K562 (cell line): Measurements from ENCODE around the gene ZNF862.

Source experiments
- BACH1 ChIP-seq: fragments of 200-800 bp; sonication (Bioruptor generic); IDR thresholded peaks from 2 replicates; pipeline ENCODE4 v1.6.1; 2016; ENCODE audit warnings: missing genetic modification characterization, missing compliant biosample characterization
- EP300 ChIP-seq: IDR thresholded peaks from 2 replicates; pipeline ENCODE4 v1.6.1; 2012; ENCODE audit warnings: low read length, improper control_type of control experiment
- EZH2 ChIP-seq: IDR thresholded peaks from 2 replicates; pipeline ENCODE4 v1.6.1; 2012; ENCODE audit warnings: low read depth, mild to moderate bottlenecking, inconsistent platforms, low read length, borderline replicate concordance
- HNRNPUL1 ChIP-seq: fragments of 200-400 bp; formaldehyde crosslinking; IDR thresholded peaks from 2 replicates; pipeline ENCODE4 v1.6.1; 2017; ENCODE audit warnings: low read length
- POLR2AphosphoS5 ChIP-seq: IDR thresholded peaks from 2 replicates; pipeline ENCODE4 v1.6.1; 2011; ENCODE audit warnings: mild to moderate bottlenecking, low read depth, low read length, moderate library complexity; ENCODE audit not compliant: control insufficient read depth, insufficient read depth
- SP2 ChIP-seq: IDR thresholded peaks from 2 replicates; pipeline ENCODE4 v1.6.1; 2011; ENCODE audit warnings: mild to moderate bottlenecking, low read depth, low read length, moderate library complexity; ENCODE audit not compliant: poor library complexity, severe bottlenecking; ENCODE audit errors: extremely low read depth
- ZSCAN29 ChIP-seq: fragments of 450-650 bp; IDR thresholded peaks from 2 replicates; pipeline ENCODE4 v1.6.1; 2017
- TF ChIP-seq, protein P1 (sequence below), 3 experiments: IDR thresholded peaks in 2 of 3; conservative IDR thresholded peaks in 1 of 3; 2 replicates each; pipeline ENCODE4 v1.5.1; 2011 to 2012; ENCODE audit warnings: low read length in 3 of 3, mild to moderate bottlenecking in 3 of 3, control low read depth in 2 of 3, improper control_type of control experiment in 1 of 3, inconsistent platforms in 1 of 3, low read depth in 1 of 3, mixed read lengths in 1 of 3, moderate library complexity in 1 of 3; ENCODE audit not compliant: insufficient read depth in 2 of 3
- TF ChIP-seq, protein P2 (sequence below): fragments of 450-650 bp; IDR thresholded peaks from 2 replicates; pipeline ENCODE4 v1.6.1; 2016; ENCODE audit warnings: missing biosample characterization, missing genetic modification characterization
- TF ChIP-seq, protein P3 (sequence below), 2 experiments: IDR thresholded peaks; 2 replicates each; pipeline ENCODE4 v1.6.1; 2011; ENCODE audit warnings: borderline replicate concordance in 1 of 2, control low read depth in 1 of 2, low read depth in 1 of 2, low read length in 1 of 2, mild to moderate bottlenecking in 1 of 2, mixed read lengths in 1 of 2, moderate library complexity in 1 of 2; ENCODE audit not compliant: insufficient read depth in 1 of 2, insufficient read length in 1 of 2, poor library complexity in 1 of 2, severe bottlenecking in 1 of 2; ENCODE audit errors: extremely low read depth in 1 of 2

DNA sequence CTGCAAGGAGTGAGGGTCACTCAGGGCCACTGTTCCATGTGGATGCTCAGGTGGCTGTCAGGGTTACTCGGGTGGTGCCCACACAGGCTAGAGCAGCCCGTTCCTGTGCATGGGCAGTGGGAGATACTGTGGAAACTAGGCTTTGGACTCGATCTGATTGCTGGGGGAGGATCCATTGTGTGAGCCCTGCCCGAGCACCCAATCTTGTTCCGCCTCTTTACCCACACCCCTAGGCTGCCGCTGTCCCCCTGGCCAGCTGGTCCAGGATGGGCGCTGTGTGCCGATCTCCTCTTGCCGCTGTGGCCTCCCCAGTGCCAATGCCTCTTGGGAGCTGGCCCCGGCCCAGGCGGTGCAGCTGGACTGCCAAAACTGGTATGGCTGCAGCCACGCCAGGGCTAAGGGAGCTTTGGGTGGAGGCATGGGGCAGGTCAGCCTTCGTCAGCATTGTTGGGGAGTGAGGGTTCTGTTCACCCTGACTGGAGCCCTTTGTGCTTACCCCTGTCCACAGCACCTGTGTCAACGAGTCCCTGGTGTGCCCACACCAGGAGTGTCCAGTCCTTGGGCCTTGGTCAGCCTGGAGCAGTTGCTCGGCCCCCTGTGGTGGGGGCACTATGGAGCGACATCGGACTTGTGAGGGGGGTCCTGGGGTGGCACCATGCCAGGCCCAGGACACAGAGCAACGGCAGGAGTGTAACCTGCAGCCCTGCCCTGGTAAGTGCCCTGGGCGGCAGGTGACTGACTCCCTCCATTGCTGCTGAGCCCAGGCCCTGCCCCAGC, 12.4 kb upstream of the ZNF862 start:
- TF ChIP-seq BACH1 (tag) (no peak), SP2 (no peak), EZH2 (no peak), EP300 (no peak), ZSCAN29 (no peak), POLR2AphosphoS5 (no peak), HNRNPUL1 (no peak)
- TF ChIP-seq, protein P1, sequence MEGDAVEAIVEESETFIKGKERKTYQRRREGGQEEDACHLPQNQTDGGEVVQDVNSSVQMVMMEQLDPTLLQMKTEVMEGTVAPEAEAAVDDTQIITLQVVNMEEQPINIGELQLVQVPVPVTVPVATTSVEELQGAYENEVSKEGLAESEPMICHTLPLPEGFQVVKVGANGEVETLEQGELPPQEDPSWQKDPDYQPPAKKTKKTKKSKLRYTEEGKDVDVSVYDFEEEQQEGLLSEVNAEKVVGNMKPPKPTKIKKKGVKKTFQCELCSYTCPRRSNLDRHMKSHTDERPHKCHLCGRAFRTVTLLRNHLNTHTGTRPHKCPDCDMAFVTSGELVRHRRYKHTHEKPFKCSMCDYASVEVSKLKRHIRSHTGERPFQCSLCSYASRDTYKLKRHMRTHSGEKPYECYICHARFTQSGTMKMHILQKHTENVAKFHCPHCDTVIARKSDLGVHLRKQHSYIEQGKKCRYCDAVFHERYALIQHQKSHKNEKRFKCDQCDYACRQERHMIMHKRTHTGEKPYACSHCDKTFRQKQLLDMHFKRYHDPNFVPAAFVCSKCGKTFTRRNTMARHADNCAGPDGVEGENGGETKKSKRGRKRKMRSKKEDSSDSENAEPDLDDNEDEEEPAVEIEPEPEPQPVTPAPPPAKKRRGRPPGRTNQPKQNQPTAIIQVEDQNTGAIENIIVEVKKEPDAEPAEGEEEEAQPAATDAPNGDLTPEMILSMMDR (IDR thresholded peaks at IDR 0.05 in 2 of 3, conservative IDR thresholded peaks at IDR 0.05 in 1 of 3; ENCODE audit: insufficient read depth in 2 of 3, low read depth in 1 of 3, low read length in 3 of 3), result no peak
- TF ChIP-seq, protein P2, sequence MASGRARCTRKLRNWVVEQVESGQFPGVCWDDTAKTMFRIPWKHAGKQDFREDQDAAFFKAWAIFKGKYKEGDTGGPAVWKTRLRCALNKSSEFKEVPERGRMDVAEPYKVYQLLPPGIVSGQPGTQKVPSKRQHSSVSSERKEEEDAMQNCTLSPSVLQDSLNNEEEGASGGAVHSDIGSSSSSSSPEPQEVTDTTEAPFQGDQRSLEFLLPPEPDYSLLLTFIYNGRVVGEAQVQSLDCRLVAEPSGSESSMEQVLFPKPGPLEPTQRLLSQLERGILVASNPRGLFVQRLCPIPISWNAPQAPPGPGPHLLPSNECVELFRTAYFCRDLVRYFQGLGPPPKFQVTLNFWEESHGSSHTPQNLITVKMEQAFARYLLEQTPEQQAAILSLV (tag), result no peak
- TF ChIP-seq, protein P3, sequence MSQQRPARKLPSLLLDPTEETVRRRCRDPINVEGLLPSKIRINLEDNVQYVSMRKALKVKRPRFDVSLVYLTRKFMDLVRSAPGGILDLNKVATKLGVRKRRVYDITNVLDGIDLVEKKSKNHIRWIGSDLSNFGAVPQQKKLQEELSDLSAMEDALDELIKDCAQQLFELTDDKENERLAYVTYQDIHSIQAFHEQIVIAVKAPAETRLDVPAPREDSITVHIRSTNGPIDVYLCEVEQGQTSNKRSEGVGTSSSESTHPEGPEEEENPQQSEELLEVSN (IDR thresholded peaks at IDR 0.05; ENCODE audit: borderline replicate concordance in 1 of 2, extremely low read depth in 1 of 2, insufficient read depth in 1 of 2, insufficient read length in 1 of 2, low read depth in 1 of 2, low read length in 1 of 2, poor library complexity in 1 of 2, severe bottlenecking in 1 of 2), result no peak
